Measurements from ENCODE around the gene RABAC1.

Gene RABAC1, protein sequence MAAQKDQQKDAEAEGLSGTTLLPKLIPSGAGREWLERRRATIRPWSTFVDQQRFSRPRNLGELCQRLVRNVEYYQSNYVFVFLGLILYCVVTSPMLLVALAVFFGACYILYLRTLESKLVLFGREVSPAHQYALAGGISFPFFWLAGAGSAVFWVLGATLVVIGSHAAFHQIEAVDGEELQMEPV

DNA sequence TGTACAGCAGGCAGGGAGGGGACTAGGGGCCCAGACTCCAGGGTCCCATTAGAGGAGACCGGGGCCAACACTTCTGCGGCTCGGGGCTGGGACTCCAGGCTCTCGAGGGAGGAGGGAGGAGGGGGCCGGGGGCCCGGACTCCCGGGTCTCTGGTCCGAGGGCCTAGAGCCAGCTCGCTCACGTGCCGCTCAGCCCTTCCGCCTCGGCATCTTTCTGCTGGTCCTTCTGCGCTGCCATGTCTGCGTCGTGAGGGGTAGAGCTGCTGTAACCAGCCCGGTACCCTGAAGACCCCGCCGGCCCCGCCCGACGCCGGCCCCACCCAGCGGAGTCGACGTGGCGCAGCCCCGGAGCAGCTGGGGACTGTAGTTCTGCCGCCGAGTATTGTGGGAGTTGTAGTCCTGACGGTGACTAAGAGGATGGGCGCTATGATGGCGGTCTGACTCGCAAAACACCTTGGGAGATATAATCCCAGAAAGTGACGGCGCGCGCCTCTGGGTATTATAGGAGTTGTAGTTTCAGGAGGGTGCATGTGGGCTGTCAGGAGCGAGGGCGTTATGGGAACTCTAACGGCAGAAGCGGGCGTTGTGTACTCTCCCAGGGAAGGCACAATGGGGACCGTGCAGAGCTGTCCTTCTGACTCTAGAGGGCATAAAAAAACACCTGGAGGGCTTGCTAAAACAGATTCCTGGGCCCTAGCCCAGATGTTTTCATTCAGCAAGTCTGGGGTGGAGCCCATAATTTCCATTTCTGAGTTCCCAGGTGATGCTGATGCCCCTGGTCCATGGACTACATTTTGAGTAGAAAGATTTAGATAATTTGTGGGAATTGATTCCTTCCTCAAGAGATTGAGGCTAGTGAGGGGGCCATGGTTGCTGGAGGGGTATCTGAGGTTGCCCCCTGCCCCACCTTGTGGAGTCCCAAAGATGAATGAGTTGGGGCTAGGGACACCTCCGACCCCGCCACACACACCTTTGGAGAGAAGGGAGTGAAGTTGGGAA is at the start of gene RABAC1:
Gene RABAC1 (minus strand): TSS at position 266 of the 998 bp plus-strand sequence. CDS start 29 bp downstream, at position 237.
- TF ChIP-seq ZFX (IDR thresholded peaks at IDR 0.05): no peak
- TF ChIP-seq, protein P1, sequence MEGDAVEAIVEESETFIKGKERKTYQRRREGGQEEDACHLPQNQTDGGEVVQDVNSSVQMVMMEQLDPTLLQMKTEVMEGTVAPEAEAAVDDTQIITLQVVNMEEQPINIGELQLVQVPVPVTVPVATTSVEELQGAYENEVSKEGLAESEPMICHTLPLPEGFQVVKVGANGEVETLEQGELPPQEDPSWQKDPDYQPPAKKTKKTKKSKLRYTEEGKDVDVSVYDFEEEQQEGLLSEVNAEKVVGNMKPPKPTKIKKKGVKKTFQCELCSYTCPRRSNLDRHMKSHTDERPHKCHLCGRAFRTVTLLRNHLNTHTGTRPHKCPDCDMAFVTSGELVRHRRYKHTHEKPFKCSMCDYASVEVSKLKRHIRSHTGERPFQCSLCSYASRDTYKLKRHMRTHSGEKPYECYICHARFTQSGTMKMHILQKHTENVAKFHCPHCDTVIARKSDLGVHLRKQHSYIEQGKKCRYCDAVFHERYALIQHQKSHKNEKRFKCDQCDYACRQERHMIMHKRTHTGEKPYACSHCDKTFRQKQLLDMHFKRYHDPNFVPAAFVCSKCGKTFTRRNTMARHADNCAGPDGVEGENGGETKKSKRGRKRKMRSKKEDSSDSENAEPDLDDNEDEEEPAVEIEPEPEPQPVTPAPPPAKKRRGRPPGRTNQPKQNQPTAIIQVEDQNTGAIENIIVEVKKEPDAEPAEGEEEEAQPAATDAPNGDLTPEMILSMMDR (conservative IDR thresholded peaks at IDR 0.05): no peak
- peak within 1 kb of the TSS; percentile 77 for H3K27ac ChIP-seq

DNA sequence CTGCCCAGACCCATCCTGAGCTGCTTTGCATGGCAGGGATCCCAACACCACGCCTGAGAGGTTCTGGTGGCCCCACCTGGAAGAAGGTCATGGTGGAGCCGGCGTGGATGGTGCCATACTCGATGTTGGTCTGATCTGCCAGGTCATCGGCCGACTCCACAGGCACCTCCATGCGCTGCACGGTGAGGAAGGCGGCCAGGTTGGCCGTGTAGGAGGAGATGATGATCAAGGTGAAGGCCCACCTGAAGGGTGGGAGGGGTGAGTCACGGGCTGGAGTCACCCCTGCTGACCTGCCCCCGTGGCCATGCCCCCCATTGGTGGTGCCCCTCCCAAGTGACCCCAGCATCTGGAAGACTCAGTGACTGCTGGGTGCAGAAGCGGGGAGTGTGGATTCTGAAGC is 47.4 kb upstream of the RABAC1 start:
- H3K27ac ChIP-seq: no peak overlapping the region
- TF ChIP-seq, protein P1 (conservative IDR thresholded peaks at IDR 0.05): no peak
- TF ChIP-seq ZFX (IDR thresholded peaks at IDR 0.05): no peak

DNA sequence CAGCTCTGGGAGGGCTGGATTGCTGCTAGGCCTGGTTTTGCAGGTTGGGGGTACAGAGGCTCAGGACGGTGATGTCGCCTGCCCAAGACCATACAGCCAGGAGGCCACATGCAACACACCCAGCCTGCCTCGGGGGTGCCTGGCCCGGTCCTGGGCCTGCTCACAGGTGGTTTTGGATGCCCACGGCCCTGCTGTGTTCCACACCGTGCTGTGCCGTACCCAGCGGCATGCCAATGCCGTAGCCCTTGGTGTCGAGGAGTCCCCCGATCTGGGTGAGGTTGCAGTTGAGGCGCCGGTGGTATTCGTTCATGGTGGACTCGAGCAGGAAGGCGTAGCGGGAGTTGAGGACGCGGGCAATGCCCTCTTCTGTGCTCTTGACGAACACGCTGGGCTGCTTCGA is 46.4 kb upstream of the RABAC1 start:
- no peak overlapping the region for H3K27ac ChIP-seq
- no peak for TF ChIP-seq ZFX (IDR thresholded peaks at IDR 0.05)
- TF ChIP-seq, protein P1 (conservative IDR thresholded peaks at IDR 0.05): no peak

DNA sequence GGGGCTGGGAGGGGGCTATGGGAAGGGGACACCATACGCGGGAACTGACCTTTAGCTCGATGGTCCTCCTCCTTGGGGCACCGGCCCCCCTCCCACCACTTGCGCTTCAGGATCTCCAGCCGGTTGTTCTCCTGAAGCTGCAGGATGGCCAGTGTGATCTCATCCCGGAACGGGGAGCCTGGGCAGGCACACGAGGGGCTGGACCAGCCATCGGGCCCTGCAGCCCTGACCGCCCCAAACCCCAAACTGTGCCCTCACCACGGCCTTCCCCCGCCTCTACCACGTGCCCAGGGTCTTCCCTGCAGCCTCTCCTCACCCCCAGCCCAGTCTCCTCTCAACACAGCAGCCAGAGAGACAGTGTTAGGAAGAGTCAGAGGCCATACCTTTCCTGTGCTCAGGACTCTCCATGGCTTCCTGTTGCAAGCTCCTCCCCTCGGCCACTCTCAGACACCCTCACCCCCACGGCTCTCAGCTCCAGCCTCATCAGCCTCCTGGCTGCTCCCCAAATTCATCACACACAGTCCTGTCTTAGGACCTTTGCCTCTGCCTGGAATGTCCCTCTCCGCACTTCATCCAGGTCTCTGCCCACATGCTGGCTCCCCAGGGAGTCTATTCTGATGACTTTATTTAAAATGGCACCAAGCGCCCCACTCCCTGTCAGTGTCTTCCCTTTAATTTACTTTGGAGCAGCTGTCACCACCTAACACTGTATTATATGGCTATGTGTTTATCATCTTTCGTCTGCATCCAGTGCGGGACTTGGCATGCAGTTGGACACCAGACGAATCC is 44.6 kb upstream of the RABAC1 start:
- no peak for TF ChIP-seq ZFX (IDR thresholded peaks at IDR 0.05)
- TF ChIP-seq, protein P1 (conservative IDR thresholded peaks at IDR 0.05): no peak

DNA sequence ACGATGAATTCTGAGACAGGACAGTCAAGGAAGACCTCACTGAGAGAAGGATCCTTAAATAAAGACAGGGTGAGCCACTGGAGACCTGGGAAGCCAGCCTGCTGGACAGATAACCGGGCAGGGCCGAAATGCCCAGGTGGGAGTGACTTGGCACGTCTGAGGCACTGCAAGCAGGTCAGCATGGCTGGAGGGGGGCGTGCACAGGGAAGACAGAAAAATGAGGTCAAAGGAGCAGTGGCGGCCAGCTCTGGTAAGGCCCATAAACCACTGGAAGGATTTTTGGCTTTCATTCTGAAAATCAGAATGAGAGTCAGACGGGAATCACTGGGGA is 40.7 kb upstream of the RABAC1 start:
- H3K27ac ChIP-seq: no peak overlapping the region
- TF ChIP-seq ZFX (IDR thresholded peaks at IDR 0.05): no peak
- TF ChIP-seq, protein P1 (conservative IDR thresholded peaks at IDR 0.05): no peak

More for the DNA sequence above, 44.6 kb upstream of the RABAC1 start:
- no peak overlapping the region for H3K27ac ChIP-seq

DNA sequence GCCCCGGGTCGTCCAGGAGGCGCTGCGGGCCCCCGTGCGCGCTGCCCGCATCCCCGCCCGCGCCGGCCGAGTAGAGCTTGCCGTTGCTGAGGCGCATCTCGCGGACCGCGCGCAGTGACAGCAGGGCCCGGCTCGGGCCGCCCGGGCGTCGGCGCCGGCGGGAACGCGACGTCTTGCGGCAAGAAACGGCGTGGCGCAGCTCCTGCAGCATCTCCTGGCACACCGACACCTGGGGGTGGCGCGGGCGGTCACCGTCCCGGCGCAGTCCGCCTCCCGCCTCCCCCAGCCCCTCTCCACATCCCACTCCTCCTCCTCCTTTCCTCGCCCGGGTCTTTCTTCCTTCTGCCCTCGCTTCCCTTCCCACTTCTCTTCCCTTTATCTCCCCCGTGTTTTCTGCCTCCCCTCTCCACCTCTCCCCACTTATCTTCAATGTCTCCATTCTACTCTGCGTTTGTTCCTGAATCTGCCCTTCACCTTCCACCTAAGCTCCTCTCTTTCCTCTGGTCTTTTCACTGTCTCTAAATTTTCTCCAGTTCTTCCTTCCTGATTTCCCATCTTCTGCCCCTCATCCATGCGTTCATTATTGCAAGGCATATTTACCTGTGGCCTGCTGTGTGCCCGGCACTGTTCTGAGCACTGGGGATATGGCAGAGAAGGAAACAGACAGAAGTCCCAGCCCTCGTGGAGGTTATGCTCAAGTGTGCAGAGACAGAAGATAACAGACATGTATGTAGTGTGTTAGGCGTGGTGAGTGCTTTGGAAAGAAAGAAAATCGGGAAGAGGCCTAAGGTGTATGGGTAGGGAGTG is 40.2 kb upstream of the RABAC1 start:
- TF ChIP-seq ZFX (IDR thresholded peaks at IDR 0.05): no peak
- H3K27ac ChIP-seq: no peak overlapping the region
